GM15510 (cell line): ENCODE results near the gene JAML.

ENCODE experiments used
- POLR2A ChIP-seq: IDR thresholded peaks from 3 replicates; pipeline ENCODE4 v1.6.1; 2011; ENCODE audit warnings: borderline replicate concordance; ENCODE audit not compliant: insufficient read length; ENCODE audit errors: extremely low read depth

The JAML gene

GRCh38 chr11:118213201-118213600 lies 11.6 kb downstream of the JAML start:
- no peak for TF ChIP-seq POLR2A

GRCh38 chr11:118212781-118213191 lies 12.0 kb downstream of the JAML start:
- TF ChIP-seq POLR2A, result no peak

- TF ChIP-seq POLR2A, result no peak
These were observed 12.6 kb downstream of the JAML start for GRCh38 chr11:118212131-118212725.

- TF ChIP-seq POLR2A, result no peak
These were observed 13.8 kb downstream of the JAML start for GRCh38 chr11:118211006-118211405.

- TF ChIP-seq POLR2A, result no peak
These were observed 14.5 kb downstream of the JAML start for GRCh38 chr11:118210323-118210722.

- no peak for TF ChIP-seq POLR2A
These were observed 15.8 kb downstream of the JAML start for GRCh38 chr11:118209033-118209432.

- TF ChIP-seq POLR2A, result no peak
These were observed 17.7 kb downstream of the JAML start for GRCh38 chr11:118207079-118207478.

GRCh38 chr11:118206391-118207031 lies 18.3 kb downstream of the JAML start:
- no peak for TF ChIP-seq POLR2A

GRCh38 chr11:118205606-118206378 lies 19.0 kb downstream of the JAML start:
- TF ChIP-seq POLR2A, result no peak

GRCh38 chr11:118202599-118203422 lies 22.0 kb downstream of the JAML start:
- no peak for TF ChIP-seq POLR2A

- no peak for TF ChIP-seq POLR2A
These were observed 22.8 kb downstream of the JAML start for GRCh38 chr11:118201966-118202365.

GRCh38 chr11:118200901-118201680 lies 23.7 kb downstream of the JAML start:
- TF ChIP-seq POLR2A, result no peak

- no peak for TF ChIP-seq POLR2A
These were observed 24.3 kb downstream of the JAML start for GRCh38 chr11:118200497-118200896.

- TF ChIP-seq POLR2A, result no peak
These were observed 25.7 kb downstream of the JAML start for GRCh38 chr11:118199135-118199534.
